Peyer's patch (tissue), 4 donors: Measurements from ENCODE around the gene SLC17A7. TPM values are rescaled to one million over a fixed set of nuclear protein-coding genes. Genes with fewer than 3 reads are reported as not detected.

Experiments
- DNase-seq, 3 donors: peaks; one replicate each; pipeline ENCODE4 v3.0.0-alpha.2; 2017 to 2019
- H3K27ac ChIP-seq, 4 donors: fragments of 200-600 bp; sonication (generic); one replicate each; pipeline ENCODE4 v1.5.1; 2016 to 2019
- H3K27me3 ChIP-seq, 2 donors: fragments of 200-600 bp; sonication (generic); one replicate each; pipeline ENCODE4 v1.5.1; 2019
- H3K36me3 ChIP-seq, 3 donors: fragments of 200-600 bp; sonication (generic); one replicate each; pipeline ENCODE4 v1.5.1; 2016 to 2019
- H3K4me1 ChIP-seq, 4 donors: fragments of 200-600 bp; sonication (generic); one replicate each; pipeline ENCODE4 v1.5.1; 2016 to 2019
- H3K4me3 ChIP-seq, 4 donors: fragments of 200-600 bp; sonication (generic); 1 replicate in 3 of 4; 2 replicates in 1 of 4; pipeline ENCODE4 v1.5.1; 2016 to 2019; ENCODE audit warnings: mild to moderate bottlenecking in 1 of 4
- H3K9me3 ChIP-seq, 4 donors: fragments of 200-600 bp; sonication (generic); one replicate each; pipeline ENCODE4 v1.5.1; 2016 to 2019; ENCODE audit warnings: mild to moderate bottlenecking in 1 of 4
- POLR2A ChIP-seq, 2 donors: fragments of 450-650 bp; IDR thresholded peaks; one replicate each; pipeline ENCODE4 v1.5.1; 2017; ENCODE audit warnings: antibody characterized with exemption in 2 of 2, mild to moderate bottlenecking in 2 of 2, moderate library complexity in 2 of 2
- small RNA-seq, 2 donors: library from RNA; depleted of rRNA; stranded (forward); fragments of <200 nt; gene quantifications; one replicate each; pipeline ENCODE3, GENCODE V24; 2016
- total RNA-seq, 4 donors: library from RNA; depleted of rRNA; stranded (reverse); fragments of >200 nt; gene quantifications; one replicate each; pipeline ENCODE4 v1.1.0, GENCODE V29; 2016
- TF ChIP-seq, protein P1 (sequence below), 6 experiments: fragments of 450-650 bp in 4 of 6; fragments of 200-600 bp in 2 of 6; sonication (generic) in 1 of 6; IDR thresholded peaks; one replicate each; pipeline ENCODE4 v1.5.1; 2017 to 2019; ENCODE audit warnings: antibody characterized with exemption in 6 of 6, mild to moderate bottlenecking in 3 of 6, moderate library complexity in 1 of 6

Gene SLC17A7
- total RNA-seq, 4 donors from 2014 or later, result 1.2 to 2.0 (median 1.7) TPM; not detected in 1

GRCh38 chr19:49387936-49388372, 53.4 kb downstream of the SLC17A7 start, which contains the start of gene KASH5:
Gene KASH5, plus strand, starts transcription at chr19:49388249. Its CDS starts 2,635 bp downstream, at chr19:49390884.
- peak within 1 kb of the TSS in 3 of 4 donors; percentile 25 to 37 (median 35) for H3K4me3 ChIP-seq
- peak within 1 kb of the TSS in 2 of 4 donors; percentile 46 to 65 for H3K27ac ChIP-seq
- H3K36me3 ChIP-seq, result no peaks in the 10 kb centered on the region
- no peak for TF ChIP-seq POLR2A (IDR thresholded peaks at IDR 0.05)
- TF ChIP-seq, protein P1, sequence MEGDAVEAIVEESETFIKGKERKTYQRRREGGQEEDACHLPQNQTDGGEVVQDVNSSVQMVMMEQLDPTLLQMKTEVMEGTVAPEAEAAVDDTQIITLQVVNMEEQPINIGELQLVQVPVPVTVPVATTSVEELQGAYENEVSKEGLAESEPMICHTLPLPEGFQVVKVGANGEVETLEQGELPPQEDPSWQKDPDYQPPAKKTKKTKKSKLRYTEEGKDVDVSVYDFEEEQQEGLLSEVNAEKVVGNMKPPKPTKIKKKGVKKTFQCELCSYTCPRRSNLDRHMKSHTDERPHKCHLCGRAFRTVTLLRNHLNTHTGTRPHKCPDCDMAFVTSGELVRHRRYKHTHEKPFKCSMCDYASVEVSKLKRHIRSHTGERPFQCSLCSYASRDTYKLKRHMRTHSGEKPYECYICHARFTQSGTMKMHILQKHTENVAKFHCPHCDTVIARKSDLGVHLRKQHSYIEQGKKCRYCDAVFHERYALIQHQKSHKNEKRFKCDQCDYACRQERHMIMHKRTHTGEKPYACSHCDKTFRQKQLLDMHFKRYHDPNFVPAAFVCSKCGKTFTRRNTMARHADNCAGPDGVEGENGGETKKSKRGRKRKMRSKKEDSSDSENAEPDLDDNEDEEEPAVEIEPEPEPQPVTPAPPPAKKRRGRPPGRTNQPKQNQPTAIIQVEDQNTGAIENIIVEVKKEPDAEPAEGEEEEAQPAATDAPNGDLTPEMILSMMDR (IDR thresholded peaks at IDR 0.05), result no peak
- no peaks in the 10 kb centered on the region for H3K9me3 ChIP-seq
- peak; percentile 82 to 89 (median 82) for DNase-seq
- H3K27me3 ChIP-seq, result no peaks in the 10 kb centered on the region
- H3K4me1 ChIP-seq, result peaks cover 0 to 6% (median 2%) of the 10 kb centered on the region in 4 donors

- H3K4me1 ChIP-seq, result no peaks in the 10 kb centered on the region
- TF ChIP-seq POLR2A (IDR thresholded peaks at IDR 0.05), result no peak
- TF ChIP-seq, protein P1 (IDR thresholded peaks at IDR 0.05), result no peak
- no peaks in the 10 kb centered on the region for H3K36me3 ChIP-seq
- no peak overlapping the region for H3K4me3 ChIP-seq
- DNase-seq, result no peak
- H3K9me3 ChIP-seq, result peaks cover 0 to 14% (median 0%) of the 10 kb centered on the region in 4 donors
- H3K27me3 ChIP-seq, result no peaks in the 10 kb centered on the region
- H3K27ac ChIP-seq, result no peak overlapping the region
Observed at GRCh38 chr19:49383599-49383998, 57.7 kb downstream of the SLC17A7 start.

GRCh38 chr19:49382639-49383038, 58.7 kb downstream of the SLC17A7 start:
- H3K9me3 ChIP-seq, result peaks cover 0 to 14% (median 0%) of the 10 kb centered on the region in 4 donors
- no peaks in the 10 kb centered on the region for H3K27me3 ChIP-seq
- TF ChIP-seq, protein P1 (IDR thresholded peaks at IDR 0.05), result no peak
- TF ChIP-seq POLR2A (IDR thresholded peaks at IDR 0.05), result no peak
- DNase-seq, result no peak
- no peaks in the 10 kb centered on the region for H3K36me3 ChIP-seq
- no peak overlapping the region for H3K4me3 ChIP-seq
- no peak overlapping the region for H3K27ac ChIP-seq
- no peaks in the 10 kb centered on the region for H3K4me1 ChIP-seq

DNA sequence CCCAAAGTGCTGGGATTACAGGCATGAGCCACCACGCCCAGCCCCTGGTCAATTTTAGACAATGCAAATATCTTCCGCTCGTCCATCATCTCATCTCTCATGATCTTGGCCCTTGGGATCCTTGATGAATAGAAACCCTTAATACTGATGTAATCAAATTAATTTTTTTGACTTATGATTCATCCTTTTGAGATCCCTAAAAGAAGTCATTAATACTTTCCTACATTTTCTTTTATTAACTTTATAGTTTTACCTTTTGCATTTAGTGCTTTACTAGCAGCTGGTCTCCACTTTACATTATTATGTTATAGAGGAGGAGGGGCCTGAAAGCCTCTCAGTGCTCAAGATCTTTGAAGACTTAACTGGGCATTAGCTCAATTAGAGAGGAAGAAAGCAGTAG, 60.9 kb downstream of the SLC17A7 start:
- Histone ChIP-seq H3K4me1 (no peaks in the 10 kb centered on the region), H3K27me3 (no peaks in the 10 kb centered on the region), H3K27ac (no peak overlapping the region), H3K36me3 (no peaks in the 10 kb centered on the region), H3K9me3 (peaks cover 0 to 14% (median 0%) of the 10 kb centered on the region in 4 donors), H3K4me3 (no peak overlapping the region)
- no peak for DNase-seq
- no peak for TF ChIP-seq POLR2A (IDR thresholded peaks at IDR 0.05)
- TF ChIP-seq, protein P1 (IDR thresholded peaks at IDR 0.05), result no peak

Small RNA genes within 50 kb of the gene (small RNA-seq; reads per million reads assigned to genes)
- gene SNORD32A (0 reads per million in 2 donors), gene SNORD33 (0 reads per million in 2 donors), gene SNORD34 (0 reads per million in 2 donors), gene SNORD35A (0 reads per million in 2 donors)

Other genes starting within 250 kb of the SLC17A7 start
- gene SLC6A16, start 116.3 kb downstream of the SLC17A7 start, total RNA-seq, result 1 to 10 TPM in 1 of 4 donors, under 1 TPM in 1, not detected in 2; 0.27 to 5.8 TPM
- 100 to 1,000 TPM in 1 of 4 donors, 10 to 100 TPM in 3; 12.3 to 203 (median 48.4) TPM for gene CD37, start 106.1 kb downstream of the SLC17A7 start, total RNA-seq
- gene TEAD2, start 79.1 kb downstream of the SLC17A7 start, total RNA-seq, result 10 to 100 TPM in 1 of 4 donors, 1 to 10 TPM in 3; 1.2 to 28.1 (median 7.9) TPM
- not detected for gene DKKL1, start 77.7 kb downstream of the SLC17A7 start, total RNA-seq
- not detected for gene KASH5, start 53.3 kb downstream of the SLC17A7 start, total RNA-seq
- not detected for gene PTH2, start 18.1 kb downstream of the SLC17A7 start, total RNA-seq
- not detected for gene GFY, start 16.1 kb downstream of the SLC17A7 start, total RNA-seq
- 100 to 1,000 TPM in 3 of 4 donors, 10 to 100 TPM in 1; 96.2 to 229 (median 115) TPM for gene PIH1D1, start 10.3 kb upstream of the SLC17A7 start, total RNA-seq
- 10 to 100 TPM; 33.8 to 53.6 (median 49.1) TPM for gene ALDH16A1, start 11.7 kb upstream of the SLC17A7 start, total RNA-seq
- gene FLT3LG, start 32.7 kb upstream of the SLC17A7 start, total RNA-seq, result 10 to 100 TPM in 1 of 4 donors, 1 to 10 TPM in 3; 2.8 to 22.3 (median 5.0) TPM
- 1,000 to 10,000 TPM; 1,523 to 3,539 (median 1,798) TPM for gene RPL13A, start 46.1 kb upstream of the SLC17A7 start, total RNA-seq
- gene RPS11, start 54.9 kb upstream of the SLC17A7 start, total RNA-seq, result 1,000 to 10,000 TPM; 1,400 to 3,556 (median 1,785) TPM
- gene FCGRT, start 71.1 kb upstream of the SLC17A7 start, total RNA-seq, result 100 to 1,000 TPM; 239 to 985 (median 837) TPM
- gene RCN3, start 86.5 kb upstream of the SLC17A7 start, total RNA-seq, result 100 to 1,000 TPM in 3 of 4 donors, 10 to 100 TPM in 1; 78.6 to 199 (median 151) TPM
- gene NOSIP, start 139.0 kb upstream of the SLC17A7 start, total RNA-seq, result 10 to 100 TPM; 73.4 to 86.7 (median 80.9) TPM
- gene PRRG2, start 139.8 kb upstream of the SLC17A7 start, total RNA-seq, result 10 to 100 TPM in 3 of 4 donors, 1 to 10 TPM in 1; 1.7 to 20.8 (median 13.1) TPM
- 10 to 100 TPM; 13.5 to 39.6 (median 28.1) TPM for gene PRR12, start 149.7 kb upstream of the SLC17A7 start, total RNA-seq
- 10 to 100 TPM; 17.2 to 48.0 (median 32.4) TPM for gene RRAS, start 198.6 kb upstream of the SLC17A7 start, total RNA-seq
- gene SCAF1, start 200.7 kb upstream of the SLC17A7 start, total RNA-seq, result 10 to 100 TPM; 25.2 to 49.8 (median 44.0) TPM
- 100 to 1,000 TPM in 3 of 4 donors, 10 to 100 TPM in 1; 98.6 to 131 (median 120) TPM for gene IRF3, start 224.3 kb upstream of the SLC17A7 start, total RNA-seq
- 10 to 100 TPM in 3 of 4 donors, 1 to 10 TPM in 1; 5.3 to 28.9 (median 12.2) TPM for gene BCL2L12, start 224.4 kb upstream of the SLC17A7 start, total RNA-seq
- gene PRMT1, start 235.7 kb upstream of the SLC17A7 start, total RNA-seq, result 100 to 1,000 TPM in 1 of 4 donors, 10 to 100 TPM in 3; 46.9 to 185 (median 80.0) TPM
- 1 to 10 TPM in 2 of 4 donors, not detected in 2; 4.4 to 9.1 TPM for gene ADM5, start 248.1 kb upstream of the SLC17A7 start, total RNA-seq
- 10 to 100 TPM in 1 of 4 donors, 1 to 10 TPM in 2, not detected in 1; 3.0 to 12.4 (median 5.6) TPM for gene CPT1C, start 249.6 kb upstream of the SLC17A7 start, total RNA-seq